HG03039 (cell line): Measurements from ENCODE around the gene AFF3.

Source experiments
- ATAC-seq: cut with Tn5 transposase; IDR thresholded peaks from one replicate; pipeline ENCODE4 v1.9.1; 2021; ENCODE audit warnings: mild to moderate bottlenecking, moderate library complexity; ENCODE audit not compliant: unreplicated experiment

Gene AFF3

DNA sequence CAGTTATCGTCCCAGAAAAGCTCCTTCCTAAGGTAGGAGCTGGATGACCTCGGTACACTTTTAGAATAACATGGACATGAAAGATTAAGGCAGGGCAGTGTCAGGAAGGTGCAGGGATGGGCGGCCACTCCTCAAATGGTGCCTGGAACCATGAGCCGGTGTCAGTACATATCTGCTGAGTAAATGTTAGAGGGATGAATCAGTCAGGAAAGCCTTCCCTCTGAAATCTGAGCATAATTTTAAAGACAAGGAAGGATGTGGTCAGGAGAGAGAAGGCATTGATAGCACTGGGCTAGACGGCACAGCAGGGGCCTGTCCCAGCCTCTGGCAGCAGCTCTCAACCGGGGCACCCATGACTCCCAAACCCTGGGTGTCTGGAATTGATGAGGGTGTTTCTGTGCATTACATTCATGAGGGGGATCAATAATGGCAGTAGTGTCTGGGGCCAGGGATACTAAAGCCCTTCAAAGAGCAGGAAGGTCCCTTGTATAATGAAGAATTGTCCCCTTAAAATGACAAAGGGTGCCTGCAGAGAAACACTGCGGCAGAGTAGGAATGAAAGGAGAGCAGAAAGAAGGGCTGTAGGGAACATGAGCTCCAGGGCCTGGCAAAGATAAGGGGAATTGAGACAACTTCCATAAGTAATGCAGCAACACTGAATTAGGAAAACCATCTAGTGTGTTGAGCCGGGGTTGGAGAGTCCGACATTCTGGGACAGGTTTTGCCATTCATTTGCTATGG, 490.3 kb downstream of the AFF3 start:
- ATAC-seq = no peak

- ATAC-seq = no peak
Observed at GRCh38 chr2:99648906-99649789, 493.2 kb downstream of the AFF3 start.

DNA sequence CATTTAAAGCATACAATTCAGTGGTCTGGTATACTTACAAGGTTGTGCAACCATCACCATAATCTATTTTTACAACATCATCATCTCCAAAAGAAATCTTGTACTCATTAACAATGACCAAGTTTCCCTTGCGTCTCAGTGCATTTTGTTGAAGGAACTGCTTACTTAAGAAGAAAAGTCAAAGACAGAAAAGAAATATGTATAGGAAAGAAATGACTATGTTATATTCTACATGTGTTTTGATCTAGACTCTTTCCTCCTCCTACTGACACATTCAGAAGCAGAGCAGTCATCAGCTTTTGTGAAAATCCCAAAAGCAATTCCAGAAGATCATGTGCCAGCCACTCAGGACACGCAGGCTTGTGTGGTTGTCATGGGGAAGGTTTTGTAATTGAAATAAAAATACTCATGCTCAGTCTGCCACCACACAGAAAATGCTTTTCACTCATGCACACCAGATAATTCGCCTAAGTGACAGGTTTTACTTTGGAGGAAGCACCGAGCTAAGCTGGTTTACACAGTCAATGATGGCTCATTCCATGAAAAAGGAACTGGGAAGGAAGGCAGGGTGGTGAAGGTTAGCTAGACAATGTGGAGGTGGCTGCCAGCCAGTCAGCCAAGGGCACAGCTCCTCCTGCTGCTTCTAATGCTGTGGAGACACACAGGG, 494.1 kb downstream of the AFF3 start:
- no peak for ATAC-seq

GRCh38 chr2:99645960-99646359, 496.4 kb downstream of the AFF3 start:
- no peak for ATAC-seq

DNA sequence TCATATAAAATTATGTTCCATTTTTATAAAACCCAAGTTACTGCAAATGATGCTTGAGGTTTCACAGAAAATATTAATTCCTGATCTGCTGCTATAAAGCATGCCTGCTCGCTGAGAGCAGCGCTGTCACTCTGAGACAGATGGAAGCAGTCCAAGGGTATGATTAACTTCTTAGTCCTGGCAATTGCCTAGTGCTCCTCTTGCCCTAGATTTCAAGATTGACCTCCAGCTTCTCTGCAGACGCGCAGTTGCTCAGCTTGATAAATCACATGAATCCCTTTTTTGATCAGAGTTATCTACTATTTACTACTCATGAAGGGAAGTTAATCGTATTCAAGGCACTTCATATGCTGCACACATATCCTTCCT, 498.0 kb downstream of the AFF3 start:
- no peak for ATAC-seq

DNA sequence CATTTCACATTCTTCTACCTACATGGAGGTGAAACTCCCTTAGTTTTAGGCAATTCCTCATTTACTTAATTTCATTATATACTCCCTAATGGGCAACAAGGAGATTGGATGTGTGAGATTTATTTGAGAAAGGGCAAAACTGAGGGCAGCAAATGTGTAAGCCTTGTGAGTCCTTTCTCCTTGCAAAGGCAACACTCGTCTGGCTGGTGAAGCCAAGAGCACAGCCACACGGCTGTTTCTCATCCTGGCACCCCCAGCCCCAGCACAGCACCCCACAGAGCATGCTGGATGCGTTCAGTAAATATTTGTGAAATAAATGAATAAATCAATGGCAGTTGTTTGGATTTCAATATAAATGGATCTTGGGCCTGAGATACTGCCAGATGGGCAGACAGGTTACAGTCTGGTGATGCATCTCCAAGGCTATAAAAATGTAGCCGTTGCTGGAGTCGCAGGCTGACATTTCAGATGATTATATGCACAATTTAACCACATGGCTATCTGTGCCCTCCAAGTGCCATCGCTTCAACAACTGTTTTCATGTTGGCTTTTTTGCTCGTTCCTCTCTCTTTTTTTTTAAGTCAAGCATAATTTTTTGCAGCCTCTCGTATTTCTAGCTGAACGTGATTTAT, 498.5 kb downstream of the AFF3 start:
- ATAC-seq = no peak

DNA sequence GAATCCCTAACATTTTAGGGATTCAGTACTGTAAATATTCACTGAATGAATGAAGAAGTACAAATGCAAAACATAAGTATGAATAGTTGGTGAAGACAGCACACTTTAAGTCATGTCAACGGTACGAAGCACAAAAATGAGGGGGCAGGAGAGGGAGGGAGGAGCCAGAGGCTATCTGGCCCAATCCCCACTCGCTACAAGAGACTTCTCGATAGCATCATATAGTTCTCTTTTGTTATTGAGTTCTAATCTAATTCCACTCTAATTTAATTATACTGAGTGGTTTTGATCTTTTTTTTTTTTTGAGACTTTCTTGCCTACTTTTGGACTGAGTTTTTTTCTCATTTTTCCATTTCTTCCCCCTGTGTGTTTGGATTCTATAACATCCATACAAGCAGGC, 500.4 kb downstream of the AFF3 start:
- ATAC-seq = no peak

DNA sequence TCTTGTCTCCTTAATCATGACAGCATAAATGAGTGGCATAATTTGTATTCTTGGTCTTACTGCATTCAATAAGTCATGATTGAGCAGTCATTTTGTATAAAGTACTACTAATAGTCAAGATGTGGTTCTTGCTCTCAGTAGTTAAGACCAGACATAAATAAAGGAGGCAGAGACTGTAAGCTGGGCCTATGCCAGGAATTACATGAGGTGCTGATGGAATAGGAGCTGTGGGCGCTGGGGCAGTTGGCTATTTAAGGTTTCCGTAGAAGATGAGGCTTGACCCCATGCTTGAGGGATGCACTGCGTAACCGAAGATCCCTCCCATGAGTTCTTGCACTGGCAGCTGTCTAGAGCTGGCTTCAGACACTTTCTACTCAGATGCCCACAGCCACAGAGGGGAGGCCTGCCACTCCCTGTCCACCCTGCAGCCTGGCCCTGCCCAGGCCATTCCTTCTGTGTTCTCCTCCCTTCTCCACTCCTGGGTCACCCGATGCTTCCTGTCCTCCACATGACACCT, 501.7 kb downstream of the AFF3 start:
- no peak for ATAC-seq

- ATAC-seq = no peak
Observed at GRCh38 chr2:99638791-99639190, 503.6 kb downstream of the AFF3 start.

DNA sequence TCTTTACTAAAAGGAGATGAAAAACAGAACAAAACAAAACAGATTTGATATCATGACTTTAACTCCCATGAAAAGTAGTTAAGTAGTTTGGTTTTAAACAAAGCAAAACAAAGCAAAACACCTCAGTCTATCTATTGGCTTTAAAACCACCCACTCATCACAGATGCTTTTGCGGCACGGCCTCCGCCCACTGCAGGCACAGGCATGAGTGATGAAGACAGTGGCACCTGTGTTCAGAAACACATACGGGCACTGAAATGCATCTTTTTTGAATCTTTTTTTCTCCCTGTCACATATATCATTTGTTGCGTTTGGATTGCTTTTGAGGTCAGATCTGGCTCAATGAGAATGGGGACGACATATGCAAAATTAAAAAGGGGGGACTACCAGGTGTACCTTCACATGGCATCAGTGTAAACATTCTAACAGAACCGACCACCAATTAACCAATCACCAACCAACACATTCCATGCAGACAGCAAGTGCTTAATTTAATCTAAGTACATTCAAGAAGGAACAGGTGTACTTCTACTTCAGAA, 505.2 kb downstream of the AFF3 start:
- ATAC-seq = no peak

DNA sequence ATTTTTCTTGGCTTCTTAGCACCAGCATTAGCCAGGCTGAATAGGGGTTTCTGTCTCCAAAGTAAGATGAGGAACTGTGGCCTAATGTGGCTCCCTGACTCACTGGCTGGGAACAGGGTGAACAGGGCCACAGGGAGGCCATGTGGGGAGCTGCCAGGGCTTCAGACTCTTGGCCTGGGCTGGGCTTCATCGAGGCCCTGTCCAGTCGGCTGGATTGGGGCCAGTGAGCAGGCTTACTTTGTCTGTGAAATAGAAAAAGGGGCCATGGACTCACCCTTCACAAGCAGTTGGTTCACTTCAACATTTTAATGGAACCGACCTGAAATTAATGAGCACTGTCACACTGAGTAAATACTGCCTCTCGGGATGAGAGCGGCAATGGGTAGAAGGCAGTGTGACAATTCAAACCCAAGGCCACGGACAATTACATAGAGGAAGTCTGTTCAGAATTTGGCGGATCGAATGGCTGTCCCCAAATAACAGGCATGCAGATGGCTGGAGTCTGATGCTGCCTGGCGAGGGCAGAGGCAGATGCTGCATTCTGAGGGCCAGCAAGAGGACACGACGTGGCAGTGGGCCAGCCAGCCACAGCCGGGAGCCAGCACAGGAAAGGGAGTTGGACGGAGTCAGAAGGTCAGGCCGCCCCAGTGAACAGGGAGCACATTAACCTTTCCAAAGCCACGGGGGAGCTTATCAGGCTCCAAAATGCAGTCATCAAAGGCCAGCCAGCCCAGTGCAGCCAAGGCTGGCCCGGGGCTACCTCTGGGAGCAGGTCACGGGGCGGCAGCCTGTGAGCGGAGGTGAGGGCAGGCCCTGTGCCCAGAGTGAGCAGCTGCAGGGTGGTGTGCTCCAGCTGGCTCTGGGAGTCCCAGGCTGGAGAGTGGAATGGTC, 506.0 kb downstream of the AFF3 start:
- no peak for ATAC-seq

DNA sequence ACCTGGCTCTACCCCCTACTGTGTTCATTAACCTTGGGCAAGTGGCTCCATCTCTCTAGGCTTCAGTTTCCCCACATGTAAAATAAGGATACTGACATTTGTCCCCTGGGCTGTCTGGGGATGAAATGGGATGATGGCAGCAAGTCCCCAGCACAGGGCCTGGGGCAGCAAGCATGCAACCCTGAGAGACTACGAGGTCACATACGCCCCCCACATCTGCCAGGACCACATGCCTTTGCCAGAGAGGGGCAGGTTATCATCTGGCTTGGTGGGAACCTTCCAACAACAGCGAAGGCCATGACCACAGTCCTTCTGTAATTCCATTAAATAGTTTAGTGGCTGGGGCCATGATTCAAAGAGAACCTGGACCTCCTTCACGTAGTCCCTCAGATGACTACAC, 506.7 kb downstream of the AFF3 start:
- ATAC-seq = no peak

DNA sequence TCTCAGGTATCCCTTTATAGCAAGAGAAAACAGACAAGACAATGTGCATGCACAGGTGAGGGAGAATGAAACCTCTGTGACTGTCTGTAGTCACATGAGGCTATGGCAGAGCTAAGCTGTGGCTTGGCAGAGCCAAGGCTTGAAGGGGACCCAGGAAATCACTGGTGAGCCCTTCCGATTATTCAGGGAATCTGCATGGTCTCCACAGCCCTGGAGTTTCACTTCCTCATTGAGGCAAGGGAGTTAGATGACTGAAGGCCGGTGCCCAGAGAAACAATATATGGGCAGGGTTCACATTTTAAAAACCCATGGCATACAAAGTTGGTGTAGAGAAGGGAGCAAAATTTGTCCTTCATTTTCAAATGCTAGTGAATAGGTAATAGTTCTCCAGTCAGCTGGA, 508.2 kb downstream of the AFF3 start:
- no peak for ATAC-seq

DNA sequence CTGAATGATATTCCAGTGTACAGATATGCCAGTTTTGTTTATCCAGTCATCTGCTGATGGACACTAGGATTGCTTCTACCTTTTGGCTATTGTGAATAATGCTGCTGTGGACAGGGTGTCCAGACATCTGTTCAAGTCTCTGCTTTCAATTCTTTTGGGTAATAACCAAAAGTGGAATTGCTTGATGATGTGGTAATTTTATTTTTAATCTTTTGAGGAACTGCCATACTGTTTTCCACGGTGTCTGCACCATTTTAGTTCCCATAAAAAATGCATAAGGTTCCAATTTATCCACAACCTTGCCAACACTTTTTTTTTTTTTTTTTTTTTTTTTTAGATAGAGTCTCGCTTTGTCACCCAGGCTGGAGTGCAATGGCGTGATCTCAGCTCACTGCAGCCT, 510.7 kb downstream of the AFF3 start:
- no peak for ATAC-seq

- no peak for ATAC-seq
Observed at GRCh38 chr2:99629320-99629719, 513.1 kb downstream of the AFF3 start.

DNA sequence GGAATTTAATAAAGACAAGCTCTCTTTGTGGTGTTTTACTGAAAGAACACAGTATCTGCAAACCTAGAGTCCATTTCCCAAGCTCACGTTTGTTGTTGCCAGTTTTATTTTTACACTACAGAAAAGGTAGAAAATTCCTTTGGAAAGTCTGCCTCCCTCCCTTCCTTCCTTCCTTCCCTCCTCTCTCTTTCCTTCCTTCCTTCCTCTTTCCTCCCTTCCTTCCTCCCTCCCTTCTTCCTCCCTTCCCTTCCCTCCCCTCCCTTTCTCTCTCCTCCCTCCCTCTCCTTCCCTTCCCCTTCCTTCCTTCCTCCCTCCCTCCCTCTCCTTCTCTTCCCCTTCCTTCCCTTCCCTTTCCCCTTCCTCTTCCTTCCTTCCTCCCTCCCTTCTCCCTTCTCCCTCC, 516.2 kb downstream of the AFF3 start:
- ATAC-seq = no peak

DNA sequence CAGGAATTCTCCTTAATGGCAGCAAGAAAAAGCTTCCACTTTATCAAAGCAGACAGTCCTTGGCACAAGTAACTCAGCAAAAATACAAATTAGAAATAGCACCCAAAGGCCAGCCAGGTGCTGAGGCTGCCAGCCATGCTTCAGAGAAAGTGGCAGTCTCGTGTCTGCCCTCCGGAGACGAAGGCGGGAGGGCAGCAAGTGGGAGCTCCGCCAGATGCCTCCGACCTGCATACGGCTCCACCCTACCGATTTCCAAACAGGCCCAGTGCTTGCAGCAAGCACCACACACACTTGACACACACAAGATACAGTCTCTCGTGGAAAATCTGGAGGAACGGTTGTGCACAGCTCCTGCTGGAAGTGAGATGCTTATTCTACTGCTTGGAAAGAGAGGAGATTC, 517.7 kb downstream of the AFF3 start:
- ATAC-seq = no peak

- ATAC-seq = no peak
Observed at GRCh38 chr2:99623613-99624012, 518.8 kb downstream of the AFF3 start.

DNA sequence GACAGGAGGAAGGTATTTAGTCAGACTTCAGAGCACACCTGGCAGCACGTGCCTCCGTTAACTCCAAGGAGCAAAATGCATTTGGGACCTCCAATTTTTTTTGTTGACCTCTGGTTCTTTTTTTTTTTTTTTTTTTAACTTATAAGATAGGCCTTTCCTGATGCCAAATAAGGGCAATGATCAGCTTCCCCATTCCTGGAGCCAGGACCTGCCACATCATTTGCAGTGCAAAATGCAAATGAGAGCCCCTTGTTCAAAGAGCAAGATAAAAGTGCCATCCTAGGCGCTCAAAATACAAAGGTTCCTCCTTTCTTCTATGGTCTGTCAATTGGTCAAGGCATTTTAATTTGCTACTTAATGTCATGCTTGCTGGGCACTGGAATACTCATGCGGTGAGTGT, 519.4 kb downstream of the AFF3 start:
- no peak for ATAC-seq

DNA sequence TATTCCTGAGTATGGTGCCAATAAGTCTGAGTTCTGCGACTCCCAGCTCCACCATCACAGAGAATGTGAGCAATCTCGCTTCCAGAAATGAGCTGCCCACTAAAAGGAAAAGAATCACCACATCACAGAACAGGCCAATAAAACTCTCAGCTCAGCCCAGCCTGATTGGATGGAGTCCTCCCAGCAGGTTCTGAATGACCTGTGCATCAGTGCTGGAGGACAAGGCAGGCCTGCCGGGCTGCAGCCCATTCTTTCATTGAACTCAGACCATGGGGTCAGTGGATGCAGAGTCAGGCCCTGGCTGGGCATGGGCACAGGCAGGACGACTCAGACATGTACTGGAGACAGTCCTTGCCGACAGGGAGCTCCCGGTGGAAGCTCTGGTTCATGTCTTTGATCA, 519.9 kb downstream of the AFF3 start:
- no peak for ATAC-seq
